ENCODE results near the gene PDE3A. TPM values are rescaled to one million over a fixed set of nuclear protein-coding genes. Genes with fewer than 3 reads are reported as not detected.

PDE3A gene
- total RNA-seq, 1 experiment from 2014 or later = 2.8 TPM

DNA sequence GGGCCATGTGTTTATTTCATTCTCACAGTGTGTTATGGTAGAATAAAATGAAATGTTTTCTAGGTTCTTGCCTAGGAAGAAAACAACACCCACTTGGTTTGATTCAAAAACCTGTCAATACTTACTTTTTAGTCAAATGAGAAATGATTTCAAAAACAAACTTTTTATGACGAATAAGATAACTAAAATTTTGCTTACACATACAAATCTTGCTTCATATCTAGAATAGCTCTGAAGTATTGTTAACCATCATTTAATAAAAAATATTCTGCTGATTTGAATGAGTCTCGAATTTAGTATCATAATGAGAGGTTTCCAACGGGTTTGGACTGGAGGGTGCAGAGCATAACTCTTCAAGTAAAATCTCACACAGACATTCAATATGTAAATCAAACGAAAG lies 350.0 kb downstream of the PDE3A start (continued):
- TF ChIP-seq ZBTB21 (CRISPR knock-in tag; IDR thresholded peaks at IDR 0.05; ENCODE audit: borderline replicate concordance) = no peak
- TF ChIP-seq, protein P1, sequence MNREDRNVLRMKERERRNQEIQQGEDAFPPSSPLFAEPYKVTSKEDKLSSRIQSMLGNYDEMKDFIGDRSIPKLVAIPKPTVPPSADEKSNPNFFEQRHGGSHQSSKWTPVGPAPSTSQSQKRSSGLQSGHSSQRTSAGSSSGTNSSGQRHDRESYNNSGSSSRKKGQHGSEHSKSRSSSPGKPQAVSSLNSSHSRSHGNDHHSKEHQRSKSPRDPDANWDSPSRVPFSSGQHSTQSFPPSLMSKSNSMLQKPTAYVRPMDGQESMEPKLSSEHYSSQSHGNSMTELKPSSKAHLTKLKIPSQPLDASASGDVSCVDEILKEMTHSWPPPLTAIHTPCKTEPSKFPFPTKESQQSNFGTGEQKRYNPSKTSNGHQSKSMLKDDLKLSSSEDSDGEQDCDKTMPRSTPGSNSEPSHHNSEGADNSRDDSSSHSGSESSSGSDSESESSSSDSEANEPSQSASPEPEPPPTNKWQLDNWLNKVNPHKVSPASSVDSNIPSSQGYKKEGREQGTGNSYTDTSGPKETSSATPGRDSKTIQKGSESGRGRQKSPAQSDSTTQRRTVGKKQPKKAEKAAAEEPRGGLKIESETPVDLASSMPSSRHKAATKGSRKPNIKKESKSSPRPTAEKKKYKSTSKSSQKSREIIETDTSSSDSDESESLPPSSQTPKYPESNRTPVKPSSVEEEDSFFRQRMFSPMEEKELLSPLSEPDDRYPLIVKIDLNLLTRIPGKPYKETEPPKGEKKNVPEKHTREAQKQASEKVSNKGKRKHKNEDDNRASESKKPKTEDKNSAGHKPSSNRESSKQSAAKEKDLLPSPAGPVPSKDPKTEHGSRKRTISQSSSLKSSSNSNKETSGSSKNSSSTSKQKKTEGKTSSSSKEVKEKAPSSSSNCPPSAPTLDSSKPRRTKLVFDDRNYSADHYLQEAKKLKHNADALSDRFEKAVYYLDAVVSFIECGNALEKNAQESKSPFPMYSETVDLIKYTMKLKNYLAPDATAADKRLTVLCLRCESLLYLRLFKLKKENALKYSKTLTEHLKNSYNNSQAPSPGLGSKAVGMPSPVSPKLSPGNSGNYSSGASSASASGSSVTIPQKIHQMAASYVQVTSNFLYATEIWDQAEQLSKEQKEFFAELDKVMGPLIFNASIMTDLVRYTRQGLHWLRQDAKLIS (CRISPR knock-in tag; IDR thresholded peaks at IDR 0.05; ENCODE audit: borderline replicate concordance) = no peak

DNA sequence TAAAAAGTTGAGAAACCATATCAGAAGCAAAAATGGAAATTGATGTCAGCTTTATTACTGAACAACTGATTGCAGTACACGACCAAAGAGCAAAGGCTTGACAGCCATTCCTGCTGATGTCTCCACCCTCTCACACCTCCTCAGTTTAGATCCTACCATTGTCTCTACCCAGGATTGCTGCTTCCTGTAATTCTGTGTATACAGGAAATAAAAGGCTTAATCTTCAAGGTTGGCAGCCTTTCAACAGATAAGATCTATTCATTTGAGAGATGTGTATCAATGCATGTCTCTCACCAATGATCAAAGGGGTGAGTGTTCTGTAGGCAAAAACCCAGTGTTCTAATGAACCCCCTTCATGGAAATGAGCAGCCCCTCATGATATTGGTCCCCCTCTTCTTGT lies 353.8 kb downstream of the PDE3A start:
- H3K36me3 Mint-ChIP-seq = no peaks in the 10 kb centered on the region
- DNase-seq (ENCODE audit: low spot score) = no peak
- no peak overlapping the region for H3K27ac Mint-ChIP-seq
- no peaks in the 10 kb centered on the region for H3K9me3 Mint-ChIP-seq
- ATAC-seq = no peak
- no peak overlapping the region for H3K4me3 Mint-ChIP-seq
- TF ChIP-seq, protein P2, sequence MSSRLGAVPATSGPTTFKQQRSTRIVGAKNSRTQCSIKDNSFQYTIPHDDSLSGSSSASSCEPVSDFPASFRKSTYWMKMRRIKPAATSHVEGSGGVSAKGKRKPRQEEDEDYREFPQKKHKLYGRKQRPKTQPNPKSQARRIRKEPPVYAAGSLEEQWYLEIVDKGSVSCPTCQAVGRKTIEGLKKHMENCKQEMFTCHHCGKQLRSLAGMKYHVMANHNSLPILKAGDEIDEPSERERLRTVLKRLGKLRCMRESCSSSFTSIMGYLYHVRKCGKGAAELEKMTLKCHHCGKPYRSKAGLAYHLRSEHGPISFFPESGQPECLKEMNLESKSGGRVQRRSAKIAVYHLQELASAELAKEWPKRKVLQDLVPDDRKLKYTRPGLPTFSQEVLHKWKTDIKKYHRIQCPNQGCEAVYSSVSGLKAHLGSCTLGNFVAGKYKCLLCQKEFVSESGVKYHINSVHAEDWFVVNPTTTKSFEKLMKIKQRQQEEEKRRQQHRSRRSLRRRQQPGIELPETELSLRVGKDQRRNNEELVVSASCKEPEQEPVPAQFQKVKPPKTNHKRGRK (CRISPR knock-in tag; IDR thresholded peaks at IDR 0.05; ENCODE audit: borderline replicate concordance) = no peak
- ChIA-PET CTCF (no interaction called here), POLR2A (no interaction called here)
- no peaks in the 10 kb centered on the region for H3K27me3 Mint-ChIP-seq (ENCODE audit: low read depth)
- H3K4me1 Mint-ChIP-seq = no peaks in the 10 kb centered on the region

DNA sequence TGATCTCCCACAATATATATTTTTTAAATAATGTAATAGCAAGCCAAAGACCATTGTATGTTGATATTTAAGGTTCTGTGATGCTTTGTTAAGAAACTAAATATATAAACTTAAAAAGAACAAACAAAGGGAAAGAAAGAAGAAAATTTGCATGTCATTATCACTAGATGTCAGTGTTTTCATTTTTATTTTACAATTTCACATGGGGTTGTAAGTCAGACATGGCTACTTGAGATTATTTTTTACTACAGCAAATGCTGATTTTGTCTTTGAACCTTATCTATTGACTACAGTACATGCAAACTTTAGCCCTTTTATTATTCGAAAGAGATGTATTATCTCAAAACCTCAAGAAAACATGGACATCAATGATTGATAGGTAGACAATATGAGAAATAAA lies 362.9 kb downstream of the PDE3A start:
- no peak overlapping the region for H3K27ac Mint-ChIP-seq
- no peaks in the 10 kb centered on the region for H3K4me1 Mint-ChIP-seq
- ATAC-seq = no peak
- ChIA-PET POLR2A (no interaction called here), CTCF (no interaction called here)
- TF ChIP-seq, protein P3, sequence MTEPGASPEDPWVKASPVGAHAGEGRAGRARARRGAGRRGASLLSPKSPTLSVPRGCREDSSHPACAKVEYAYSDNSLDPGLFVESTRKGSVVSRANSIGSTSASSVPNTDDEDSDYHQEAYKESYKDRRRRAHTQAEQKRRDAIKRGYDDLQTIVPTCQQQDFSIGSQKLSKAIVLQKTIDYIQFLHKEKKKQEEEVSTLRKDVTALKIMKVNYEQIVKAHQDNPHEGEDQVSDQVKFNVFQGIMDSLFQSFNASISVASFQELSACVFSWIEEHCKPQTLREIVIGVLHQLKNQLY (CRISPR knock-in tag; IDR thresholded peaks at IDR 0.05) = no peak
- TF ChIP-seq, protein P4, sequence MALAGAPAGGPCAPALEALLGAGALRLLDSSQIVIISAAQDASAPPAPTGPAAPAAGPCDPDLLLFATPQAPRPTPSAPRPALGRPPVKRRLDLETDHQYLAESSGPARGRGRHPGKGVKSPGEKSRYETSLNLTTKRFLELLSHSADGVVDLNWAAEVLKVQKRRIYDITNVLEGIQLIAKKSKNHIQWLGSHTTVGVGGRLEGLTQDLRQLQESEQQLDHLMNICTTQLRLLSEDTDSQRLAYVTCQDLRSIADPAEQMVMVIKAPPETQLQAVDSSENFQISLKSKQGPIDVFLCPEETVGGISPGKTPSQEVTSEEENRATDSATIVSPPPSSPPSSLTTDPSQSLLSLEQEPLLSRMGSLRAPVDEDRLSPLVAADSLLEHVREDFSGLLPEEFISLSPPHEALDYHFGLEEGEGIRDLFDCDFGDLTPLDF (CRISPR knock-in tag; IDR thresholded peaks at IDR 0.05) = no peak
- TF ChIP-seq NR1H2 (CRISPR knock-in tag; IDR thresholded peaks at IDR 0.05) (no peak), SOX15 (CRISPR knock-in tag; IDR thresholded peaks at IDR 0.05) (no peak)
- TF ChIP-seq, protein P5, sequence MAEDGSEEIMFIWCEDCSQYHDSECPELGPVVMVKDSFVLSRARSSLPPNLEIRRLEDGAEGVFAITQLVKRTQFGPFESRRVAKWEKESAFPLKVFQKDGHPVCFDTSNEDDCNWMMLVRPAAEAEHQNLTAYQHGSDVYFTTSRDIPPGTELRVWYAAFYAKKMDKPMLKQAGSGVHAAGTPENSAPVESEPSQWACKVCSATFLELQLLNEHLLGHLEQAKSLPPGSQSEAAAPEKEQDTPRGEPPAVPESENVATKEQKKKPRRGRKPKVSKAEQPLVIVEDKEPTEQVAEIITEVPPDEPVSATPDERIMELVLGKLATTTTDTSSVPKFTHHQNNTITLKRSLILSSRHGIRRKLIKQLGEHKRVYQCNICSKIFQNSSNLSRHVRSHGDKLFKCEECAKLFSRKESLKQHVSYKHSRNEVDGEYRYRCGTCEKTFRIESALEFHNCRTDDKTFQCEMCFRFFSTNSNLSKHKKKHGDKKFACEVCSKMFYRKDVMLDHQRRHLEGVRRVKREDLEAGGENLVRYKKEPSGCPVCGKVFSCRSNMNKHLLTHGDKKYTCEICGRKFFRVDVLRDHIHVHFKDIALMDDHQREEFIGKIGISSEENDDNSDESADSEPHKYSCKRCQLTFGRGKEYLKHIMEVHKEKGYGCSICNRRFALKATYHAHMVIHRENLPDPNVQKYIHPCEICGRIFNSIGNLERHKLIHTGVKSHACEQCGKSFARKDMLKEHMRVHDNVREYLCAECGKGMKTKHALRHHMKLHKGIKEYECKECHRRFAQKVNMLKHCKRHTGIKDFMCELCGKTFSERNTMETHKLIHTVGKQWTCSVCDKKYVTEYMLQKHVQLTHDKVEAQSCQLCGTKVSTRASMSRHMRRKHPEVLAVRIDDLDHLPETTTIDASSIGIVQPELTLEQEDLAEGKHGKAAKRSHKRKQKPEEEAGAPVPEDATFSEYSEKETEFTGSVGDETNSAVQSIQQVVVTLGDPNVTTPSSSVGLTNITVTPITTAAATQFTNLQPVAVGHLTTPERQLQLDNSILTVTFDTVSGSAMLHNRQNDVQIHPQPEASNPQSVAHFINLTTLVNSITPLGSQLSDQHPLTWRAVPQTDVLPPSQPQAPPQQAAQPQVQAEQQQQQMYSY (CRISPR knock-in tag; IDR thresholded peaks at IDR 0.05) = no peak
- DNase-seq (ENCODE audit: low spot score) = no peak
- no peaks in the 10 kb centered on the region; the same call in 1 of the 2 replicates for H3K9me3 Mint-ChIP-seq
- H3K4me3 Mint-ChIP-seq = no peak overlapping the region
- H3K36me3 Mint-ChIP-seq = no peaks in the 10 kb centered on the region
- H3K27me3 Mint-ChIP-seq (ENCODE audit: low read depth) = no peaks in the 10 kb centered on the region
